ENCODE measurements around the gene FOS.

FOS gene

DNA sequence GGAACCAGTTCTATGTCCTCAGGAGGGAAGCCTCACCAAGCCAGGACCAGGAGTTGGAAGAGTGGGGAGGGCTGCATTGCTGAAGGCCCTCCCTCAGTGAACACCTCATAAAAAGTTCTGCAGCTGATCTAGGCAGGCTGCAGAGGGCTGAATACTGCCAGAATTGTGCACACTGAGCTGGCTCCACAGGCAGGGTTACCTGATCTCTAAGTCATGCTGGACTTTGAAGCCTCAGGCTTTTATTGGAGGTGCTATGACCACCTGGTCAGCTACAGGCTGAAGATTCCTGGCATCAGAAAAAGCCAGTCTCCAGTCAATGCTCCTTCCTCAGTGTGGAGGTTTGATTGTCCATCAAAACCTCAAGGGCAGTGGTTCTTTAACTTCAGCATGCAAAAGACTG, 39.7 kb downstream of the FOS start:
- no peak for DNase-seq (ENCODE audit: low read depth, low spot score)

DNA sequence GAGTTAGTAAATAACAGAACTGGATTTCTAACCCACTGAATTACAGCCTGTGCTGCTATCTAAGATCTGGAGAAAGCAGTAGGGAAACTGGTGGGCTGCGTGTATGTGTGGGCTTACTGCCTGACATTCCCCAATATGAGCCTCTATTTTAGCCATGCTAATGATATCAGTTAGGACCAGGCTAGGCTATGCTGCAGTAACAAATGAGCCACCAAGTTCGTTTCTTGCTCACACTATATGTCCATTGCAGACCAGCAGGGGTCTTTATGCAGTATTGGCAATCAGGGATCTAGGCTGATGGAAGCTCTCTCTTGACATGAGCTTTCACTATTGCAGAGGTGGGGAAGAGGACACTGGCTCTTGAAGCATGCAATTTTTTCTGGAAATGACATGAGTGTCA, 40.4 kb downstream of the FOS start:
- DNase-seq (ENCODE audit: low read depth, low spot score), result no peak

DNA sequence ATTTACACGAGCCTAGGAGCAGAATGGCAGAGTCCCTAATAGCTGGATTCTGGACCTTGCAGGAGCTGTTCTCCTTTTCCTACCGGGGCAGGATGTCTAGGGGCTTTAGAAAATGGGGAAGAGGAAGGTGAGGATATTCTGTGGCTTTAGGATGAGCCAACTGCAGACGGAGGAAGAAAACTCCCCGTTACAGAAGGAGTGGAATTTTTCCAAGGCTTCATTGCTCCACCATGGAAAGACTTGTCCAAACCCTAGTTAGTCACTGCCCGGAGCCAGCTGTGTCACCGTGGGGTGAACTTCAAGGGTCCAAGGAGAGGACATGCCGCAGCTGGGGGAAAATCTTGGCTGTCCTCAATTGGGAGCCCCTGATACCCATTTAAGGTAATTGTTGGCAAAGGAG, 41.6 kb downstream of the FOS start:
- DNase-seq (ENCODE audit: low read depth, low spot score), result no peak

DNA sequence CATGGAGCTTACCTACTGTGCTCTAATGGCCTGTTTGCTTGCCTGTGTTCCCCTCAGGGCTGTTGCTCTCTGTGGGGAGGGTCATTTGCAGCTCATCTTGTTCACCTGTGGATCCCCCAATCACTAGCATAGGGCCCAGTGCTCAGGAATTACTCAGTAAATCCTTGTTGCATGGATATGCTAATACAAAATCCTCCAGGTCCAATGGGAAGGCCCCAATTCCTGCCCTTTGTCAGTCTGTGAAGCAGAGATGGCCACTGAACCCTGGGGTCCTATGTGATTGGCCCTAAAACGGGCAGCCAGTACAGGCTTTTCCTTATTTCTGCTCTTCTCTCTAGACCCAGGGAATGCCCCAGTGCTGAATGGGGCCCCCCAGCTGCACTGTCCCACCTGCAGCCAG, 44.1 kb downstream of the FOS start:
- no peak for DNase-seq (ENCODE audit: low read depth, low spot score)

DNA sequence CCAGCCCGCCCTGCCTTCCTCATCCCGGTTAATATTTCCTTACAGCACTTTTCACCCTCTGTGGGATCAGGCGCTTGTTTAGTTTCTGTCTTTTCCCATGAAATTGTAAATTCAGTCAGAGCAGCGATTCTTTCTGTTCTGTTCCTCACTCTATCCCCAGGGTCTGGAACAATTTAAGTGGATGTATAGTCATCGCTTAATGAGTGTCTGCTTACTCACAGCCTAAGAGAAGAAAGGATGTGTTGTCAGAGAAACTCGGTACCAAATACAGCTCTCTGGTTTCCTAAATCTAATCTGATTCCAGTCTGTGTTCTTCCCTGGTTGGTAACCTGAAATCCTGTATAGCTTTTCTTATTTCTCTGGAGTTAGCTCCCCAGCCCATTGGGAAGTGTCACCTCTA, 44.9 kb downstream of the FOS start:
- no peak for DNase-seq (ENCODE audit: low read depth, low spot score)

DNA sequence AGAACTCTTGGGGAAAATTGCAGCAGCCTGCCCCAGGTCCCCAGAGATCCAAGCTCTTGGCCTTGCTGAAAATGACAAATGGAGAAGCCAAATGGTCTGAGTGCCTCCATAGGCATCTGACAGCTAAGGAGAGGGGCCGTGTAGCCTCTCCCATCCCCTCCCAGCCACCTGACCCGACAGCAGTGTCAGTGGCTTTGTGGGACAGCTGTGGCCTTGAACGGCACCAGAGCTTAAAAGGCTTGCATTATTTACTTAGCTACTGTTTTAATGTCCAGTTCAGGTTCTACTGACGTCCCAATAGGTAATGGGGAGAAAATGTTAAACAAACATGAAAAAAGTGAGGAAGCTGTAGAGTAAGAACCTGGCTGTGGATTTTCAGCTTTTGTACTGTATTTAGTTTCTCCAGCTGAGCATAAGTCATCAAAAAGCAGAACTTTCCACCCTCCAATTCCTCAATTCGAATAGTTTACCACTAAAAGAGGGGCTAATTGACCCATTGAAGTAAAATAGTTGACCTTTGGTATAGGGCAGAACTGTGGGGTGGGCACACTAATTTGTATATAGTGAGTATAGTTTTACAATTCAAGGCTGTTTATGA, 50.0 kb downstream of the FOS start:
- no peak for DNase-seq (ENCODE audit: low read depth, low spot score)

DNA sequence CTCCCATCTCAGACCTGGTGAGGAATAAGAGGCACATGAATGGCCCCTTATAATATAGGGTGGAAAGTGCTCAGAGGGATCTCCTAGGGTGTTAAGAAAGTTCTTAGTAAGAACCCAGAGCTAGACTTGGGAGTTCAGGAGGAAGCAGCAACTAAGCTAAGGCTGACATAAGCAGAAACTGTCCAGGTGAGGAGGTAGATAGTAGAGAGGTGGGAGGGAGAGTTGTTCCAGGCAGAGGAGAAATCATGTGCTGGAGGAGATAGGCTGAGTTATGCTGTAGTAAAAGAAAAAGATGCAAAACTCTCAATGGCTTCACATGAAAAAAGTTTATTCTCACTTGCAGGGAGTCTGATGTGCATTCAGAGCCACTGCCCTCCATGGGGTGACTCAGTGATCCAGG, 50.7 kb downstream of the FOS start:
- DNase-seq (ENCODE audit: low read depth, low spot score), result no peak

DNA sequence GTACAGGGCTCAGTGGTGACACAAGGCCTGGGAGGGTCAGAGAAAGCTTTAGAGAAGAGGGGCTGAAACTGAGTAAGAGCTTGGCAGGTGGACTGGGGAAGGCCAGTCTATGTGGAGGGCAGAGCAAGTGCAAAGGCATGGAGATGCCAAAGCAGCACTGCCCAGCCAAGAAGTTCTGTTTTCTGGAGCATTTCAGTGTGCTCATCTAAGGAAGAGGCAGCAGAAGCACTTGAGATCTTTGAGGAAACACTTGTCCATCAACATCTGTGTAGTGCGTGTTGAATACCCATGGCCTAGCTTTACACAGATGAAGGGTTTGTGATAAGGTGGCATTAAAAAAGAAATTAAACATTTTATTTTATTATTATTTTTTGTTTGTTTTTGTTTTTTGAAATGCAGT, 52.8 kb downstream of the FOS start:
- DNase-seq (ENCODE audit: low read depth, low spot score), result no peak
